GM18502 (cell line): Measurements from ENCODE around the gene NPTX2.
"Not testable (repeated sequence)": the region's sequence is repeated elsewhere in the genome, so short reads cannot be mapped to it uniquely, and the experiment has no call there.

ENCODE experiments used
- ATAC-seq: cut with Tn5 transposase; IDR thresholded peaks from one replicate; pipeline ENCODE4 v1.9.1; 2021; ENCODE audit warnings: mild to moderate bottlenecking; ENCODE audit not compliant: unreplicated experiment, poor library complexity

Gene NPTX2

DNA sequence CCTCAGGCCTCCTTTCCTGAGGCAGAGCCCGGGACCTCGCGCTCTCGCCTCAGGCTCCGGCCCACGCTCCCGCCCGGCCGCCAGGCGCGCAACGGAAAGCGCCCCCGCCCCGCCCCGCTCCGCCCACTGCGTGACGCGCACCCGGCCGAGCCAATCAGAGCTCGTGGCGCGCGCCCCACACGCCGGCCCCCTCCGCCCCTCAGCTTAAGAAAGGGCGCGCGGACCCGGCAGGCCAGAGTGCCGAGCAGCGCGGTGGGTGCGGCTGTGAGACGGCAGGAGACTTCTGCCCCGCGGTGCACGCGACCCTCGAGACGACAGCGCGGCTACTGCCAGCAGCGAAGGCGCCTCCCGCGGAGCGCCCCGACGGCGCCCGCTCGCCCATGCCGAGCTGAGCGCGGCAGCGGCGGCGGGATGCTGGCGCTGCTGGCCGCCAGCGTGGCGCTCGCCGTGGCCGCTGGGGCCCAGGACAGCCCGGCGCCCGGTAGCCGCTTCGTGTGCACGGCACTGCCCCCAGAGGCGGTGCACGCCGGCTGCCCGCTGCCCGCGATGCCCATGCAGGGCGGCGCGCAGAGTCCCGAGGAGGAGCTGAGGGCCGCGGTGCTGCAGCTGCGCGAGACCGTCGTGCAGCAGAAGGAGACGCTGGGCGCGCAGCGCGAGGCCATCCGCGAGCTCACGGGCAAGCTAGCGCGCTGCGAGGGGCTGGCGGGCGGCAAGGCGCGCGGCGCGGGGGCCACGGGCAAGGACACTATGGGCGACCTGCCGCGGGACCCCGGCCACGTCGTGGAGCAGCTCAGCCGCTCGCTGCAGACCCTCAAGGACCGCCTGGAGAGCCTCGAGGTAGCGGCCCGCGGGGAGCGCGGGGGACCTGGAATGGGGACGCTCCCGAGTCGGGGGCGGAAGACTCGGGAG lies at the start of gene NPTX2:
TSS of gene NPTX2 (plus strand) at position 235 of the 909 bp plus-strand sequence. CDS start at position 412, 177 bp downstream.
- no peak for ATAC-seq

DNA sequence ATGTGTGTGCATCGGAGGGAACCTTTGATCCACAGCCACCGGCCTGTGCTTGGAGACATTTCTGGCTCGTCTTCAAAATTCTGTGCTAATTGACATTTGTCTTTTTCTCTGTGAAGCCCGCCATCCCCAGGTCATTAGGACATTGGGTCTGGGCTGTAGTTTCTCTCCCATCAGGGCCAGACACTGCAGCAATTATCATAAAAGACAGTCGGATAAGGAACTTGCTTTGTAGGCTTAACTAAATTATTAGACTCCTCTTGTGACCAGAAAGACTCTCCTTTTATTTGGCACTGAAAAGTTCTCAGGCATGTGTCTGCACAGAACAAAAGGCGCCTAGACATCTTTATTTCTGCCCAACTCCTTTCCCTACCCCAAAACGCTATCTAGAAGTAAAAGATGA lies 49.1 kb upstream of the NPTX2 start:
- ATAC-seq, result no peak

DNA sequence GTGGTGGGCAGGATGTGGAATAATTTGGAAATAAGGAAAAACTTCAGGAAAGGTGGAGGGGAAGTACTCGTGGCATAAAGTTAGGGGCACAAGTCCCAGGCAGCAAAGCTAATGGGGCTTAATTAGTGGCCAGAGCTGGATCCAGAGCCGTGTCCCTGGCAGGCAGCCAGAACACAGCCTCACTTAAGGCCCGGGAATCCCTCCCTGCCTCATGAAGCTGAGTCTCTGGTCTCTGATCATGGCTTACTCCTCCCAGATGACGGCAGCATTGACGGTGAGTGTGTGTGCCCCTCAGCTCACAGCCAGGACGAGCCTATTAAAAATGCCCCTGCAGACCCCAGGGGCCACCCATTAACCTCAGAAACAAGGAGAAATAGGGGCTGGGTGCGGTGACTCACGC lies 48.2 kb upstream of the NPTX2 start:
- ATAC-seq, result no peak

DNA sequence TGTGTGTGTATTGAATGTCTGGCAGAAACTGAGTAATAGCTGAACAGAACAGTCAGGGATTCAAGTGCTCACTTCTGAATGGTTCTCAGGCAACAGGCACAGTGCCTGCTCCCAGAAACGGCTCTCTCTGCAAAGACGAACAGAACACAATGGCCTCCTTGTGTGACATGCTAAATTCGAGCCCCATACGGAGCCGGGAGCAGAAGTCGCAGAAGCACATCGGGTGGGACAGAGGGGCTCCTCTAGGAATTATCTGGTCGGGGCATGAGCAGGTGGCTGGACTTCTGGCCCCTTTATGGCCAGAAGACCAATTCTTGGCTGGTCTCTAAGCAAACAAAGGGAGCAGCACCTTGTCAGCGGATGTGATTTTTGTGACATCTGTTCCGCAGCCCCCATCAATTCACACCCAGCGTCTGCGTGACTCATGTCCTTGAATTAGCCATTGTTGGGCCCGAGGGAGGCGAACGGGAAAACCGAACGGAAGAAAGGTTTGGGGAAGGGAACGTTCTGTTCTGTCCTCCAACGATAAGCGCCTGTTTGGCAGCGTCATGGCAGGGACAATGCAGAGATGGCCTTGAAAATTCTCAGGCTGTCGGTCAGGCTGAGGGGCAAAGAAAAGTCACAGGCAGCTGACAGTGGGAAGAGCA lies 47.3 kb upstream of the NPTX2 start:
- no peak for ATAC-seq

DNA sequence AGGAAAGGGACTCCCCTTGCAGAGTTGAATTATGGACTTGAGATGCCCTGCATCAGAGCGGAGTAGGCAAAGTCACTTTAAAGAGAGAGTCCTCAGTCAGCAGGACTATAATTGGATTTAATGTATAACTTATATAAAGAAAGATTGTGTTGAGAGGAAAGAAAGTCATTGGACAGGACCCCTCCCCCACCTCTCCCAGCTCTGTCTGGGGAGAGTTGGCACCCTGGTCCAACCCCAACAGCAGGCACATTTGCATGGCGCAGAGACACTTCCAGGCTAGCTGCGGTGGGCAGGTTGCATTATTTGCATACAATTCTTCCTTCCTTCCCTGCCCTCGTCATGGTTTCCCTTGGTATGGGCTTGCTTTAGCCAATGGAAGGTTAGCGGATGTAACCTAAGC lies 46.1 kb upstream of the NPTX2 start:
- ATAC-seq, result no peak

DNA sequence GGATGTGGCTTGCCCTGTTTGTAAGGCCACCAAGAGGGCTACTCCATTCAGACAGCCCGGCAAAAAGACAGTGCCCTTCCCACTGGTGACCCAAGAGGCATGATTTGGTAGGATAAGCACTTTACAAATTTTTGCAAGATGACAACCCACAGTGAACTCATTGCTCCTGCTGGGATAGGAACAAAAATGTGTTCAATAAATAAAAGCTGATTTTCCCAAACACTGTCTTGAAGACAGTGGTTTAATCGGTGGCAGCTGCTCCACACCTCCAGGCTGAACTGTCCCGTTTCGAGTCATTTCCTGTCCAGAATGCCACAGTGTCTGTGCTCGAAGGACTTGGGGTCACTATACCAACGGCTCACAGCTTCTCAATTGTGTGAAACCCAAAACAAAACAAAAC lies 45.1 kb upstream of the NPTX2 start:
- no peak for ATAC-seq

DNA sequence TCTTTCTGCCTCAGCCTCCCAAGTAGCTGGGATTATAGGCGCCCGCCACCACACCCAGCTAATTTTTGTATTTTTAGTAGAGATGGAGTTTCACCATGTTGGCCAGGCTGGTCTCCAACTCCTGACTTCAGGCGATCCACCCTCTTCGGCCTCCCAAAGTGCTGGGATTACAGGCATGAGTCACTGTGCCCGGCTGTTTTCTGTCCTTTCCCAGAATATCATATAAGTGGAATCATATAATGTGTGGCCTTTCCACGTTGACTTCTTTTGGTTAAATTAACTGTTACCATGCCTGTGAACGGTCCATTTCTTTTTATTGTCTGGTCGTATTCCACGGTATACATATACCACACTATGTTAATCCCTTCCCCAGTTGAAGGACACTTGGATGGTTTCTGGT lies 44.4 kb upstream of the NPTX2 start:
- ATAC-seq, result not testable (repeated sequence)

GRCh38 chr7:98573816-98574215 lies 43.3 kb upstream of the NPTX2 start:
- ATAC-seq, result no peak

GRCh38 chr7:98575878-98576277 lies 41.2 kb upstream of the NPTX2 start:
- no peak for ATAC-seq

DNA sequence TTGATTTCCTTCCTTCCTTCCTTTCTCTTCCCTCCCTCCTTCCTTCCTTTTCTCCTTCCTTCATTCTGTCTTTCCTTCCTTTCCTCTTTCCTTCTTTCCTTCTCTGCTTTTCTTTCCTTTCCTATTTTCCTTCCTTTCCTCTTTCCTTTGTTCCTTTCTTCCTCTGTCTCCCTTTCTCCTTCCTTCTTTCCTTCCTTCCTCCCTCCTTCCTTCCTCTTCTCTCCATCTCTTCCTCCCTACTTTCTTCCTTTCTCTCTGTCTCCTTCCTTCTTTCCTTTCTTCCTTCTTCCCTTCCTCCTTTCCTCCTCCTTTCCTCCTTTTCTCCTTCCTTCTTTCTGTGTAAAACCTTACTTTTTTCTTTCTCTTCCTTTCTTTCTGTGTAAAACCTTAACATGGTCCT lies 32.3 kb upstream of the NPTX2 start:
- no peak for ATAC-seq

DNA sequence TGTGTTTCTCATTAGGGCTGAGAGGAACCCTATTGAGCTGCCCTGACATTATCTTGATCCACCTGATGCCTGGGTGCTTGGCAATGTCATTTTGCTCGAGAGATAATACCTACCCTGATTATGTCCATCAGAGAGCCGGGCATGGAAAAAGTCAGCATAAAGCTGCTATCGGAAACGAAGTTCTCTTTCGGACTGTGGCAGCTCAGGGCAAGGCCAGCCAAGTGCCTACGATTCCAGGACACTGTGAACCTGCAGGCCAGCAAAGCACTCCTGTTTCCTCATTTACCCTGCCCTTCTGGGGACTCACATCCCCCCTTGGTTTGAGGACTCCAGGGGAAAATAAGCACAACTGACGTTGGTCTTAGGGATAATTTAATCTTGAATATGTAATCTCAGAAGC lies 25.2 kb upstream of the NPTX2 start:
- ATAC-seq, result no peak

DNA sequence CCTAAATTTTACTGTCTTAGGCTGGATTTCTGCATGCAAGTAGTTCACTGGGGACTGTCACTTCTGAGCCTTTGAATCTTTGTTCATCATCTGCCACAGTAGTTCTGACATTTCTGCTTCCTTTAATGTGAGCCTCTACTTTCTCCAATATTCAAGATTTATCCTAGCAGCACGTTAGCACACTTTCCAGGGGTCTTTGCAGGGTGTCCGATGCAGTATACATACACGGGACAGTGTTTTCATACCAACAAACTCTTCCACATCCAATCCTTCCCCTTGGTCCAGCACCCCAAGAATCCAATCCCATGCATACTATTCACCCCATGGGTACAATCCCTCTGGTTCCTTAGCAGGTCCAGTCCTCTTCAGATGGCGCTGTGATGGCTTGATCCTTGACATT lies 22.7 kb upstream of the NPTX2 start:
- ATAC-seq, result no peak

GRCh38 chr7:98594787-98595186 lies 22.3 kb upstream of the NPTX2 start:
- no peak for ATAC-seq

GRCh38 chr7:98598846-98599615 lies 18.1 kb upstream of the NPTX2 start:
- no peak for ATAC-seq

DNA sequence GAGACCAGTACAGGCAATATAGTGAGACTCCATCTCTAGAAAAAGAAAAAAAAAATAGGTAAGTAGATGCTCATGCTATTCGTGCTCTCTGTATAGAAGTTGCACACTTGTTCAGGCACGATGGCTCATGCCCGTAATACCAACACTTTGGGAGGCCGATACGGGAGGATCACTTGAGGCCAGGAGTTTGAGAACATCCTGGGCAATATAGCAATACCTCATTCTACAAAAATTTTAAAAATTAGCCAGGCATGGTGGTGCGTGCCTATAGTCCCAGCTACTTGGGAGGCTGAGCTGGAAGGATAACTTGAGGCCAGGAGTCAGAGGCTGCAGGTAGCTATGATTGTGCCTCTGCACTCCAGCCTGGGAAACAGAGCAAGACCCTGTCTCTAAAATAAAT lies 17.2 kb upstream of the NPTX2 start:
- no peak for ATAC-seq

- no peak for ATAC-seq
Observed at GRCh38 chr7:98602755-98603398, 14.2 kb upstream of the NPTX2 start.

- ATAC-seq, result no peak
Observed at GRCh38 chr7:98603399-98603788, 13.7 kb upstream of the NPTX2 start.

DNA sequence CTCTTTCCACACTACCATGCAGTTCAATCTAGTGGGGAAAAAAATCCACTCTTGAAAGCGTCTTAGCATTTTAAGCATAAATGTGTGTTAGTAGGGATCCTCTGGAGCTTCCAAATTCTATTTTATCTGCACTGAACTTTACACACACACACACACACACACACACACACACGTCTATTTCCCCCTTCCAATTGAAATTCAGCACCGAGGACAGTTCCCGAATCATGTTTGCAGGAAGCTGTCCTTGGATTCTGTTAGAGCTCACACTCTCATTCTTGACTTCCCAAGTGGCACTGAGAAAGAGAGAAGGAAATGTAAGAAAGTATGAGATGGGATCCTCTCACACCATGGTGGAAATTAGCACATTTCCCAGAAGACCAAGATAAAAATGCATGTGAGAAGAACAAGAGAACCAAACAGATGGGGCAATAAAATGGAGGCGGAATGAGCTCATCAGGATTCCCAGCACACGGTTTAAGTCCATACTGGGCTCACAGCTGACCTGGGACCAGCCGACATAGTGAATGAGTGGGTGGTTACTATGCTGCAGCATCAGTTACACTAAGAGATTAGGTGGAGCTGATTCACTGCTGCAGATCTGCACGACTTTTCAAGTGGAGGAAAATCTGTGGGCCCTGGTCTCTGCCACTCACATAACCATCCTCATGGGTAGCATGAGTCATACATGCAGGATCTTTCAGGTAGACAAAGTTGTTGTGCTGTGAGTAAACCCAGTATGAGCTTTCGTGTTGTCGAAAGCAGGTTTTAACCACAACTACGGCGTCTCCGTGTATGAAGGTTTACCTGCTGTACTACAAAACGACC lies 3.3 kb upstream of the NPTX2 start:
- ATAC-seq, result no peak

GRCh38 chr7:98616381-98617050 lies 569 bp upstream of the NPTX2 start:
- ATAC-seq, result no peak
